ENCODE data around the gene GRIK2. TPM values are rescaled to one million over a fixed set of nuclear protein-coding genes. Genes with fewer than 3 reads are reported as not detected.

The GRIK2 gene
- total RNA-seq, 6 experiments from 2014 or later, result 25.0 to 33.3 (median 28.3) TPM

- no peaks in the 10 kb centered on the region for H3K9me3 Mint-ChIP-seq
- H3K36me3 Mint-ChIP-seq (ENCODE audit: low read depth), result 0 out of 2 replicates have a peak, but pooled peaks cover 4% of the 10 kb centered on the region
- no peak overlapping the region for H3K4me3 Mint-ChIP-seq
- no peaks in the 10 kb centered on the region for H3K27me3 Mint-ChIP-seq (ENCODE audit: insufficient read depth)
- TF ChIP-seq, protein P1, sequence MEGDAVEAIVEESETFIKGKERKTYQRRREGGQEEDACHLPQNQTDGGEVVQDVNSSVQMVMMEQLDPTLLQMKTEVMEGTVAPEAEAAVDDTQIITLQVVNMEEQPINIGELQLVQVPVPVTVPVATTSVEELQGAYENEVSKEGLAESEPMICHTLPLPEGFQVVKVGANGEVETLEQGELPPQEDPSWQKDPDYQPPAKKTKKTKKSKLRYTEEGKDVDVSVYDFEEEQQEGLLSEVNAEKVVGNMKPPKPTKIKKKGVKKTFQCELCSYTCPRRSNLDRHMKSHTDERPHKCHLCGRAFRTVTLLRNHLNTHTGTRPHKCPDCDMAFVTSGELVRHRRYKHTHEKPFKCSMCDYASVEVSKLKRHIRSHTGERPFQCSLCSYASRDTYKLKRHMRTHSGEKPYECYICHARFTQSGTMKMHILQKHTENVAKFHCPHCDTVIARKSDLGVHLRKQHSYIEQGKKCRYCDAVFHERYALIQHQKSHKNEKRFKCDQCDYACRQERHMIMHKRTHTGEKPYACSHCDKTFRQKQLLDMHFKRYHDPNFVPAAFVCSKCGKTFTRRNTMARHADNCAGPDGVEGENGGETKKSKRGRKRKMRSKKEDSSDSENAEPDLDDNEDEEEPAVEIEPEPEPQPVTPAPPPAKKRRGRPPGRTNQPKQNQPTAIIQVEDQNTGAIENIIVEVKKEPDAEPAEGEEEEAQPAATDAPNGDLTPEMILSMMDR (IDR thresholded peaks at IDR 0.05), result no peak
- no peak for DNase-seq
- no peak overlapping the region for H3K27ac Mint-ChIP-seq
- no peaks in the 10 kb centered on the region for H3K4me1 Mint-ChIP-seq (ENCODE audit: low read depth)
Observed at GRCh38 chr6:101417900-101418299, 24.4 kb downstream of the GRIK2 start.

- Mint-ChIP-seq H3K4me3 (no peak overlapping the region), H3K27me3 (ENCODE audit: insufficient read depth) (no peaks in the 10 kb centered on the region), H3K27ac (no peak overlapping the region), H3K9me3 (no peaks in the 10 kb centered on the region), H3K4me1 (ENCODE audit: low read depth) (peaks cover 7% of the 10 kb centered on the region; the same call in 1 of the 2 replicates), H3K36me3 (ENCODE audit: low read depth) (peaks cover 9% of the 10 kb centered on the region)
- TF ChIP-seq, protein P1 (IDR thresholded peaks at IDR 0.05), result no peak
- DNase-seq, result no peak
Observed at GRCh38 chr6:101422251-101422650, 28.7 kb downstream of the GRIK2 start.

GRCh38 chr6:101422811-101423210 is 29.3 kb downstream of the GRIK2 start:
- Mint-ChIP-seq H3K27ac (no peak overlapping the region), H3K36me3 (ENCODE audit: low read depth) (peaks cover 9% of the 10 kb centered on the region), H3K27me3 (ENCODE audit: insufficient read depth) (no peaks in the 10 kb centered on the region), H3K4me3 (no peak overlapping the region), H3K4me1 (ENCODE audit: low read depth) (peaks cover 7% of the 10 kb centered on the region; the same call in 1 of the 2 replicates), H3K9me3 (no peaks in the 10 kb centered on the region)
- TF ChIP-seq, protein P1 (IDR thresholded peaks at IDR 0.05), result no peak
- DNase-seq, result no peak

- TF ChIP-seq, protein P1 (IDR thresholded peaks at IDR 0.05), result no peak
- Mint-ChIP-seq H3K4me1 (ENCODE audit: low read depth) (peaks cover 23% of the 10 kb centered on the region), H3K9me3 (no peaks in the 10 kb centered on the region), H3K4me3 (no peak overlapping the region), H3K36me3 (ENCODE audit: low read depth) (peaks cover 11% of the 10 kb centered on the region; the same call in 1 of the 2 replicates), H3K27ac (peak overlapping the region; percentile 68), H3K27me3 (ENCODE audit: insufficient read depth) (no peaks in the 10 kb centered on the region; the same call in 1 of the 2 replicates)
- no peak for DNase-seq
Observed at GRCh38 chr6:101429270-101429669, 35.8 kb downstream of the GRIK2 start.

DNA sequence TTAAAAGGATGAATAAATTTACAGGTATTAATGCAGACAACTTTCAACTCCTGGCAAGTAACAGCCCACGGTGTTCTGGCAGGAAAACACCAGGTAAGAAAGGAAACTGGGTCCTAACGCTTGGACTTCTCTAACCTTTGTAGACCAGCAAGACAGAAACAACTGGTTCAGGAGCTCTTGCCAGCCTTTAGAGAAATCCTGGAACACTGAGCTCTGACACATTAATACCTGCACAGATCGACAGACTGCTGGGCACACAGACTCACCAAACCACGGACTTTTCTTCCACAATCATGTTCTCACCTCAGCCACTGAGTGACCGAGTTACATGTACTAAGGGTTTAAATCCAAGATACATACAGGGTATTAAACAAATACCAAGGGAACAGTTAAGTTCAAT is 36.3 kb downstream of the GRIK2 start:
- Mint-ChIP-seq H3K9me3 (no peaks in the 10 kb centered on the region), H3K27me3 (ENCODE audit: insufficient read depth) (no peaks in the 10 kb centered on the region; the same call in 1 of the 2 replicates), H3K4me3 (peak overlapping the region; percentile 8; the same call in 1 of the 2 replicates), H3K27ac (peak overlapping the region; percentile 68; the same call in 1 of the 2 replicates), H3K36me3 (ENCODE audit: low read depth) (peaks cover 11% of the 10 kb centered on the region; the same call in 1 of the 2 replicates), H3K4me1 (ENCODE audit: low read depth) (peaks cover 25% of the 10 kb centered on the region)
- DNase-seq, result no peak
- TF ChIP-seq, protein P1 (IDR thresholded peaks at IDR 0.05), result no peak
